Fibroblast of skin of right biceps (primary cell): Measurements from ENCODE around the gene DHPS.
A peak's percentile ranks its signal among the peaks of the same experiment; 100 is the strongest.

Source experiments
- DNase-seq: peaks from one replicate; pipeline ENCODE4 v3.0.0-alpha.2; 2013

The DHPS gene

GRCh38 chr19:12642506-12642905, 39.2 kb downstream of the DHPS start:
- DNase-seq: no peak

- DNase-seq: no peak
Observed at GRCh38 chr19:12641456-12641855, 40.2 kb downstream of the DHPS start.

GRCh38 chr19:12639901-12640613, 41.6 kb downstream of the DHPS start:
- peak; percentile 81 for DNase-seq

GRCh38 chr19:12638611-12639182, 43.0 kb downstream of the DHPS start:
- DNase-seq: no peak

GRCh38 chr19:12636631-12637030, 45.0 kb downstream of the DHPS start:
- no peak for DNase-seq

- no peak for DNase-seq
Observed at GRCh38 chr19:12629215-12629614, 52.5 kb downstream of the DHPS start.

GRCh38 chr19:12628040-12629022, 53.3 kb downstream of the DHPS start:
- DNase-seq: peak; percentile 30

- no peak for DNase-seq
Observed at GRCh38 chr19:12626958-12627357, 54.7 kb downstream of the DHPS start.
